Activated gamma-delta T cell treated with anti-CD3 and anti-CD28 coated beads, Interleukin-2, amount 50 U/mL, for 16 hours (primary cell): ENCODE results near the gene GUCD1.
"Not testable (repeated sequence)": the region's sequence is repeated elsewhere in the genome, so short reads cannot be mapped to it uniquely, and the experiment has no call there.

ENCODE experiments used
- DNase-seq: peaks from one replicate; pipeline ENCODE4 v3.0.0-alpha.2; 2020; ENCODE audit warnings: low read depth

Gene GUCD1

GRCh38 chr22:24565077-24565476, 10.1 kb upstream of the GUCD1 start:
- DNase-seq: no peak

DNA sequence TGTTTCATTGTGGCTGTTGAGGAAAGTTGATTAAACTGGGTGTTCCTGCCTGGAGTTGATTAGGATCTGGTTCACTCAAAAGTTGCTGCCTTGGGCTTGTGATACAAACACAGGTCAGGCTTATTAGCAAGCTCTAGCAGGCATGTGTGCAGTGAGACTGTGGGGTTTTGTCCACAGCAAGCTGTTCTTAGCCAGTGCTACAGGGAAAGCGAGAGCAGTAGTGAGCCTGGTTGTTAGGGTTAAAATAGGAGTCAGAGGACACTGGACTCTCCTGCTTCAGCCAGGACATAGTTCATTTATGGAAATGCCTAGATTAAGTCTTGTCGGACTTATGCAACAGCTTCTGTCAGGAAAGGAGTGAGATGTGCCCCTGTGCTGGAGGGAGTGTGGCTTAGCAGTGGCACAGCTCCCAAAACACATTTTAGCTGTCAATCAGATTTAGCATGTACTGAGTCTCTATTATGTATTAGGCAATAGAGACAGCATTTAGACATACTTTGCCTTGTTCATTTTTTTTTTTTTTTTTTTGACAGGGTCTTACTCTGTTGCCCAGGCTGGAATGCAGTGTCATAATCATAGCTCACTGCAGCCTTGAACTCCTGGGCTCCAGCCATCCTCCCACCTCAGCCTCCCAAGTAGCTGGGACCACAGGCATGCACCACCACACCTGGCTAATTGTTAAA, 9.6 kb upstream of the GUCD1 start:
- DNase-seq: no peak

GRCh38 chr22:24563246-24563645, 8.3 kb upstream of the GUCD1 start:
- DNase-seq: no peak

- DNase-seq: no peak
Observed at GRCh38 chr22:24559471-24559870, 4.5 kb upstream of the GUCD1 start.

GRCh38 chr22:24555165-24556039, 464 bp upstream of the GUCD1 start, which contains the start of gene SNRPD3:
Gene SNRPD3, plus strand, starts transcription at chr22:24555999. Its CDS starts 1,676 bp downstream, at chr22:24557675.
- peak; percentile 100 for DNase-seq

DNA sequence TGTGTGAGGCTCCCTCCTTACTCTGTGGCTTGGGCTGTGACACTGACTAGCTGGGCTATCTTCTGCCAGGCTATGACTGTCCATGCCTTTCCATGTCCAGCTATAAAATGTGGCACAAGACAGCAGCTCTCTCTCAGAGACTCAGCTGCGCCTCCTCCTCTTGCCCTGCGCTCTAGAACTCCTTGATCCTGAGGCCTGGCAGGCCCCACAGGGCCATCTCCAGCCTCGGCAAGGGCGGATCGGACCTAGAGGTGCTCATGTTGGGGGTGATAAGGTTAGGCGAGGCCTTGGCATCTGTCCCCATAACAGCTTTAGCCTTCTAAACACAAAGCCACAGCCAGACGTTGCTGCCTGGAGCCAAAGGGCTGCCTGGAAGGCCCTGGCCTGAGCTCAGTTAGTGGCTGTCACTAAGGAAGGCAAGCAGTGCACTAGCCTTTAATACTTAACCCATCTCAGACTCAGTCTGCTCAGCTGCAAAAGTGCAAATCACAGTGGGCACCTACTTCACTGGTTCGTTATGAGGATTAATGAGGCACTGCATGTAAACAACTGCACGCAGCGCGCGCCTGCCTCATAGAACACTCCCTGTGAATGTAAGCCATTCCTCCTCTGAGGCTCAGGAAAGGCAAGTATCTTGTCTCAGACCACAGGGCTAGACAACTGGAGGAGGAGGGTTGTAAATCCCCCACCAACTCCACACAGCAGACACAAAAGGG, 1.2 kb downstream of the GUCD1 start:
- no peak for DNase-seq

DNA sequence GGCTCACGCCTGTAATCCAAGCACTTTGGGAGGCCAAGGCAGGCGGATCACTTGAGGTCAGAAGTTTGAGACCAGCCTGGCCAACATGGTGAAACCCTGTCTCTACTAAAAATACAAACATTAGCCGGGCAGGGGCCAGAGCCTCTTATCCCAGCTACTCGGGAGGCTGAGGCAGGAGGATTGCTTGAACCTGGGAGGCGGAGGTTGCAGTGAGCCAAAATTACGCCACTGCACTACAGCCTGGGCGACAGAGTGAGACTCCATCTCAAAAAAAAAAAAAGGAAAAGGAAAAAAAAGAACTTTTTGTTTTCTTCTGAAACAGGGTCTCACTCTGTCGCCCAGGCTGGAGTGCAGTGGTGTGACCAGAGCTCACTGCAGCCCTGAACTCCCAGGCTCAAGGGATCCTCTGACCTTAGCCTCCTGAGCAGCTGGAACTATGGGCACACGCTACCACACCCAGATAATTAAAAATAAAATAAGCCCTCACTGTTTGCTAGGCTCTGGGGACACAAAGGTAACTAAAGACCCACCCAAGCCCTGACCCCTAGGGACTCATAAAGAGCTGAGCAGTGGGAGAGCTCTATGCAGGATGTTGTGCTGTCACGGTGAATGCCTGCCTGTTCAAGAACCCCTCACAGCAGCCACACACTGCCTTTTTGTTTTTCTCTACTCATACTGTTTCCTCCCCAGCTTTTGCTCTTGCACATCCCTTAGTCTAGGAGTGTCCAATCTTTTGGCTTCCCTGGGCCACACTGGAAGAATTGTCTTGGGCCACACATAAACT, 2.2 kb downstream of the GUCD1 start:
- DNase-seq: not testable (repeated sequence)

GRCh38 chr22:24550902-24551435, 4.0 kb downstream of the GUCD1 start:
- no peak for DNase-seq

GRCh38 chr22:24550028-24550901, 4.7 kb downstream of the GUCD1 start:
- DNase-seq: no peak

DNA sequence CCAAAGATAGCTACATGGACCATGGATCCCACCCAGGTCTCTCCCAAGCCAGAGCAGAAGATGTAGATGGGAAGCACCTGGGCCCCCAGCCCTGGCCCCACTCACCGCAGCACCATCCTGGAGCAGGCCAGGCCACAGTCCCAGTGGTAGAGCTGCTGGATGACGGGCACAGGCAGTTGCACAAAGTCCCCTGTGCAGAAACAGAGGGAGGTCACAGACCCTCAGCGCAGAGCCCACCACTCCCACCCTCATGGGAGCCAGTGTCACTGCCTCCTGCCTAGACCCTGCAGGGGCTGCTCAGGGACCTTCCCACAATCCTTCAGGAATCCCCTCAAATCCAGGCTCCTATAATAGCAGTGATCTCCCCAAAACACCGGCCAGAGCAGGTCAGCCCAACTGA, 6.1 kb downstream of the GUCD1 start:
- no peak for DNase-seq

- no peak for DNase-seq
Observed at GRCh38 chr22:24543679-24544243, 11.2 kb downstream of the GUCD1 start.

DNA sequence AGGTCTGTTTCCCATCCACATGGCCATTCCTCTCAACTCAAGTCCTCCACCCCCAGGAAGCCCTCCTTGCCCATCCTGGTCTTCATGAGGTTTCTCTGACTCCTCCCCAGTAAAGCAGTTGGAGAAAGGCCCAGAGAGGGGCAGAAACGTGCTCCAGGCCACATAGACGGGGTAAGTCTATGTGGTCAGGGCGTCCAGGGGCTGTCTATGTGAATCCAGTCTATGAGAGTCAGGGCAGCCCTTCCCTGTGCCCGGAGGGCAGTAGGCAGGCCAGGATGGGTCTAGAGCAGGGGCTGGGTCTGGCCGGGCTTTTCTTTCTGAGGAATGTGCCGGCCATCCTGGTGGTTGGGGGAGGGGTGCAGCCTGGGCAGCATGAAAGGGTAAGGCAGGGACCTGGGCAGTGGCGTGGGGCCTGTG, 11.7 kb downstream of the GUCD1 start:
- DNase-seq: no peak

GRCh38 chr22:24542641-24543040, 12.3 kb downstream of the GUCD1 start:
- DNase-seq: no peak

DNA sequence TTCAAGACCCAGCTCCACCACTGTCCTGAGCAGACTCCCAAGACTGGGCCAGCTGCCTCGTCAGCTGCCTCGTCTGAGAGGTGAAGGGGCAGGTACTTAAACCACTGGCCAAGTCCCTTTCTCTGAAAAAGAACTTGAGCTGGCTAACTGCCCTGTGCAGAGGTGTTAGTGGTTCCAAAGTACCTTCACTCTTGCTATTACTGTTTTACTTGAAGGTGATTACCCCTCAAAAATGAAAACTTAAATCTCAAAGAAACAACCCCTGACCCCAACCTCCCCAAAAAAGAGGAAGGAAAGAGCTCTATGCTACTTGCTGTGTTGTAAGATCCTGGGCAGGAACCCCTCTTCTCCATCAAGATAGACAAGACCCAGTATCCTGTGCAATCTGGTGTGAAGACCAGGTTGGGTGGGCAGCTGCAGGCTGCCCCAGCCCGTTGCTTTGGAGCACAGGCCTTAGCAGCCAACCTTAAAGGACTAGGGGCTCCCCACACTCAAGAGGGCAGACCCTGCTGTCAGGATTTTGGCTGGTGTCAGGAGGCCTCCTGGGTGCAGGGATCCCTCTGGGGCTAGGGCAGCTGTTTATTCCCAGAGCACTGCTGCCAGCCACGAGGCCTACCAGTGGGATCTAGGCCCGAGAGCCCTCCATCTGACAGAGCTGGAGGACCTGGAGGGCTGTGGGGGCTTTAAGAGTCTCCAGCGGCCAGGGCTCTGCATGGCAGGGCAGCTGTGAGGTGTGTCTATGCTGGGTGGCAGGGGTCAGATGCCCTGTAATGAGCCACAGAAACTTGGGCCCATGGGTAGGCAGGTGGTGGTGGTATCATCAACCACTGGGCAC, 13.0 kb downstream of the GUCD1 start:
- DNase-seq: no peak

GRCh38 chr22:24540470-24540869, 14.5 kb downstream of the GUCD1 start:
- no peak for DNase-seq

- DNase-seq: no peak
Observed at GRCh38 chr22:24536089-24536488, 18.8 kb downstream of the GUCD1 start.

GRCh38 chr22:24535348-24535747, 19.6 kb downstream of the GUCD1 start:
- no peak for DNase-seq

- DNase-seq: no peak
Observed at GRCh38 chr22:24532075-24532474, 22.9 kb downstream of the GUCD1 start.

DNA sequence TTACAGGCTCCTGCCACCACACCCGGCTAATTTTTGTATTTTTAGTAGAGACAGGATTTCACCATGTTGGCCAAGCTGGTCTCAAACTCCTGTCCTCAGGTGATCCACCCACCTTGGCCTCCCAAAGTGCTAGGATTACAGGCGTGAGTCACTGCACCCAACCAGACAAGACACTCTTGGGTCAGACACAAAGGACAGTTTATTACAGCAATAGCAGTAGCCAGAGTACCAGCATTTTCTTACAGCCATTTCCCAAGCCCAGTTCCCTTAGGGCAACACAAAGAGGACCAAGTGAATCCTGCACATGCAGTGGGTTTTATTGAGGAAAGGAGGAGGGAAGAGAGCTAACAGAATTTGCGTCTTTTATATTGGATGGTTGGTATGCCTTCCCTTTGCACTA, 24.0 kb downstream of the GUCD1 start:
- DNase-seq: not testable (repeated sequence)
